ENCODE results near the gene RPL14. TPM values are rescaled to one million over a fixed set of nuclear protein-coding genes. Genes with fewer than 3 reads are reported as not detected.

RPL14 gene
- total RNA-seq, 6 experiments from 2014 or later = 173 to 573 (median 551) TPM

GRCh38 chr3:40518067-40518466, 60.9 kb downstream of the RPL14 start:
- Histone ChIP-seq H3K9me3 (no peaks in the 10 kb centered on the region), H3K4me1 (no peaks in the 10 kb centered on the region), H3K27ac (no peak overlapping the region), H3K4me3 (no peak overlapping the region), H3K36me3 (peaks cover 0 to 5% (median 0%) of the 10 kb centered on the region in 4 donors), H3K27me3 (no peaks in the 10 kb centered on the region)
- WGBS (ENCODE audit: insufficient coverage, low coverage, low lambda C conversion rate, missing lambda C conversion rate) = 71% methylated on average over 1 of the region's 1 CpG
- DNase-seq = no peak
- TF ChIP-seq POLR2A (IDR thresholded peaks at IDR 0.05) = no peak
- TF ChIP-seq, protein P1, sequence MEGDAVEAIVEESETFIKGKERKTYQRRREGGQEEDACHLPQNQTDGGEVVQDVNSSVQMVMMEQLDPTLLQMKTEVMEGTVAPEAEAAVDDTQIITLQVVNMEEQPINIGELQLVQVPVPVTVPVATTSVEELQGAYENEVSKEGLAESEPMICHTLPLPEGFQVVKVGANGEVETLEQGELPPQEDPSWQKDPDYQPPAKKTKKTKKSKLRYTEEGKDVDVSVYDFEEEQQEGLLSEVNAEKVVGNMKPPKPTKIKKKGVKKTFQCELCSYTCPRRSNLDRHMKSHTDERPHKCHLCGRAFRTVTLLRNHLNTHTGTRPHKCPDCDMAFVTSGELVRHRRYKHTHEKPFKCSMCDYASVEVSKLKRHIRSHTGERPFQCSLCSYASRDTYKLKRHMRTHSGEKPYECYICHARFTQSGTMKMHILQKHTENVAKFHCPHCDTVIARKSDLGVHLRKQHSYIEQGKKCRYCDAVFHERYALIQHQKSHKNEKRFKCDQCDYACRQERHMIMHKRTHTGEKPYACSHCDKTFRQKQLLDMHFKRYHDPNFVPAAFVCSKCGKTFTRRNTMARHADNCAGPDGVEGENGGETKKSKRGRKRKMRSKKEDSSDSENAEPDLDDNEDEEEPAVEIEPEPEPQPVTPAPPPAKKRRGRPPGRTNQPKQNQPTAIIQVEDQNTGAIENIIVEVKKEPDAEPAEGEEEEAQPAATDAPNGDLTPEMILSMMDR (IDR thresholded peaks at IDR 0.05) = no peak
- ATAC-seq = peak in 1 of 4 donors; percentile 25
- intact Hi-C loops (cut with DNase I) = no loop called here

Small RNAs within 50 kb of the gene (small RNA-seq; reads per million reads assigned to genes)
- 0 reads per million in 2 experiments for gene RNU5B-2P

Other genes with a start within 250 kb of the RPL14 start
- gene EIF1B, start 147.6 kb upstream of the RPL14 start, total RNA-seq = 10 to 100 TPM; 11.1 to 26.2 (median 20.5) TPM
- not detected for gene ENTPD3, start 70.2 kb upstream of the RPL14 start, total RNA-seq
- gene ZNF619, start 19.8 kb downstream of the RPL14 start, total RNA-seq = 1 to 10 TPM; 2.0 to 5.2 (median 4.5) TPM
- 1 to 10 TPM; 1.1 to 2.3 (median 1.6) TPM for gene ZNF620, start 48.7 kb downstream of the RPL14 start, total RNA-seq
- gene ZNF621, start 67.6 kb downstream of the RPL14 start, total RNA-seq = 10 to 100 TPM in 1 of 6 experiments, 1 to 10 TPM in 5; 4.9 to 11.1 (median 7.8) TPM

All from right lobe of liver (tissue), 6 donors.